Peyer's patch (tissue), 4 donors: ENCODE data around the gene HS6ST1.

ENCODE experiments used
- CTCF ChIP-seq, 6 experiments: fragments of 450-650 bp in 4 of 6; fragments of 200-600 bp in 2 of 6; sonication (generic) in 1 of 6; IDR thresholded peaks; one replicate each; pipeline ENCODE4 v1.5.1; 2017 to 2019; ENCODE audit warnings: antibody characterized with exemption in 6 of 6, mild to moderate bottlenecking in 3 of 6, moderate library complexity in 1 of 6
- POLR2A ChIP-seq, 2 donors: fragments of 450-650 bp; IDR thresholded peaks; one replicate each; pipeline ENCODE4 v1.5.1; 2017; ENCODE audit warnings: antibody characterized with exemption in 2 of 2, mild to moderate bottlenecking in 2 of 2, moderate library complexity in 2 of 2

GRCh38 chr2:128315122-128315828 lies 3.4 kb downstream of the HS6ST1 start:
- TF ChIP-seq CTCF (IDR thresholded peaks at IDR 0.05) = no peak
- no peak for TF ChIP-seq POLR2A (IDR thresholded peaks at IDR 0.05)
